Skeletal muscle cell (primary cell): ENCODE results near the gene ST6GALNAC3.
A peak's percentile ranks its signal among the peaks of the same experiment; 100 is the strongest.
"Not testable (repeated sequence)": the region's sequence is repeated elsewhere in the genome, so short reads cannot be mapped to it uniquely, and the experiment has no call there.

Experiments
- DNase-seq: peaks from one replicate; pipeline ENCODE4 v3.0.0-alpha.2; 2010; ENCODE audit warnings: low read depth
- H3K4me3 ChIP-seq: 2 replicates; pipeline ENCODE4 v1.5.1; 2011; ENCODE audit warnings: low read depth, mild to moderate bottlenecking, control low read depth, low read length, moderate library complexity

ST6GALNAC3 gene

GRCh38 chr1:76068953-76069561, 5.5 kb upstream of the ST6GALNAC3 start:
- no peak for DNase-seq
- H3K4me3 ChIP-seq = no peak overlapping the region

GRCh38 chr1:76070538-76070937, 4.0 kb upstream of the ST6GALNAC3 start:
- DNase-seq = no peak
- H3K4me3 ChIP-seq = no peak overlapping the region

DNA sequence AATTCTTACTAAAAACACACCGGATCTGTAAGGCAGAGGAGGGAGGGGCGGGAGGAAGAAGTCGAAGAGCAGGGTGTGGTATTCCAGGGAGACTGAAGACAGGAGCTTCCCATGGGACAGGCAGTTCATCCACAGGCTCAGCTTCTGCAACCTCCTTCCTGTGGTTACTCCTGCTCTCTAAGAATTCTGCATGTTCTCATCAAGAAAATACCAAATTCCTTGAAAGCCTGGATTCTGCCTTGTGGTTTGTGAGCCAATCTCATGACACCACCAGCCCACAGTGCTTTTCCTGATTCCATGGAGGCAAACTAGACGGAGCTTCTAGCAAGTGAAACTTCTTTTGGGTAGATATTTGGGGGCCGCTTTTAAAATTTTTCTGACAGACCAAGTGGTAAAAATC, 1.1 kb upstream of the ST6GALNAC3 start:
- DNase-seq = peak; percentile 76
- no peak overlapping the region for H3K4me3 ChIP-seq

GRCh38 chr1:76075188-76075489, 593 bp downstream of the ST6GALNAC3 start:
- no peak for DNase-seq
- peak overlapping the region; percentile 65 for H3K4me3 ChIP-seq

GRCh38 chr1:76075877-76076276, 1.3 kb downstream of the ST6GALNAC3 start:
- no peak overlapping the region for H3K4me3 ChIP-seq
- no peak for DNase-seq

GRCh38 chr1:76079475-76080227, 5.1 kb downstream of the ST6GALNAC3 start:
- no peak overlapping the region for H3K4me3 ChIP-seq
- no peak for DNase-seq

DNA sequence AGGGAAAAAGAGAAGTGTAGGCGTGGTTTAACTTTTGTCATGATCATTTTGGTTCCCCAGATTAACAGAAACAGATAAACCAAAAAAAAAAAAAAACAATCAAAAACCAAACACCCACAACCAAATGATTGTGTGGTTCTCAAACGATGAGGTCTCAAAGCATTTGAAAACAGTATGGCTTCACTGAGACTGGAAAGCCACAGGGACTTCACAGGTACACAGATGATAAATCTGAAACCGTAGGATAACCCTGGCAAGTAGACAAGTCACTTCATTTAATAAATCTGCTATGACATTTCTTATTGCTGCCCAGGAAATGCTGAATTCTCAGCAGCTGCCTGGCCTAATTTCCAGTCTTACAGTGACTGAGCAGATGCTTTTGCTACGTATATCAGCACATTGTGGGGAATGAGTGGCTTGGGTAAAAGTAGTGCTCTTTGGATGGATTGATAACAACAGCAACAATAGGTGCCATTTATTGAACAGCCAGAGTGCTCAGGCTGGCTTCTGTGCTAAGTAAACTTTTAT, 6.1 kb downstream of the ST6GALNAC3 start:
- H3K4me3 ChIP-seq = no peak overlapping the region

DNA sequence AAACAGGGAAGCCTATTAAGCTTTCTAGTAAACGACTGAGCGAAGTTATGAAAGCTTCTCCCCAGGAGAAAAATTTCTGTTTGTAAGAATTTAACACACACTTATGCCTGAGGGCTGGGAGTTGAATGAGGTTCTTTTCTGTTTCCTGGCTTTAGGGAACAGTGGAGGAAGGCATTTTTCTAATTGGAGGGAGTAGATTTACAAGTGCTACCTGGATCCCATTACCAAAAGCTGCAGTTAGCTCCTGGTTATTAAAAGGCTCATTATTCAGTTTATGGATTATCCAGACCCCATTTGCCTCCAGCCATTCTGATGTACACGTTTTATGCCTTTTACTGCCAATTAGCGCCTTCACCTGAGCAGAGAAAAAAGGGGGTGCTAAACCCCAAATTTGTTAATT, 7.5 kb downstream of the ST6GALNAC3 start:
- DNase-seq = no peak
- no peak overlapping the region for H3K4me3 ChIP-seq

More for the DNA sequence above, 6.1 kb downstream of the ST6GALNAC3 start:
- no peak for DNase-seq

- no peak overlapping the region for H3K4me3 ChIP-seq
These were observed 8.6 kb downstream of the ST6GALNAC3 start for GRCh38 chr1:76083189-76083588.

GRCh38 chr1:76084029-76084627, 9.6 kb downstream of the ST6GALNAC3 start:
- H3K4me3 ChIP-seq = no peak overlapping the region
- DNase-seq = no peak

More at GRCh38 chr1:76083189-76083588, 8.6 kb downstream of the ST6GALNAC3 start:
- DNase-seq = no peak

GRCh38 chr1:76084685-76085084, 10.1 kb downstream of the ST6GALNAC3 start:
- DNase-seq = no peak
- no peak overlapping the region for H3K4me3 ChIP-seq

GRCh38 chr1:76086109-76086508, 11.6 kb downstream of the ST6GALNAC3 start:
- no peak overlapping the region for H3K4me3 ChIP-seq
- DNase-seq = no peak

- no peak for DNase-seq
- H3K4me3 ChIP-seq = no peak overlapping the region
These were observed 12.1 kb downstream of the ST6GALNAC3 start for GRCh38 chr1:76086597-76086996.

- no peak for DNase-seq
- H3K4me3 ChIP-seq = no peak overlapping the region
These were observed 16.0 kb downstream of the ST6GALNAC3 start for GRCh38 chr1:76090283-76091203.

DNA sequence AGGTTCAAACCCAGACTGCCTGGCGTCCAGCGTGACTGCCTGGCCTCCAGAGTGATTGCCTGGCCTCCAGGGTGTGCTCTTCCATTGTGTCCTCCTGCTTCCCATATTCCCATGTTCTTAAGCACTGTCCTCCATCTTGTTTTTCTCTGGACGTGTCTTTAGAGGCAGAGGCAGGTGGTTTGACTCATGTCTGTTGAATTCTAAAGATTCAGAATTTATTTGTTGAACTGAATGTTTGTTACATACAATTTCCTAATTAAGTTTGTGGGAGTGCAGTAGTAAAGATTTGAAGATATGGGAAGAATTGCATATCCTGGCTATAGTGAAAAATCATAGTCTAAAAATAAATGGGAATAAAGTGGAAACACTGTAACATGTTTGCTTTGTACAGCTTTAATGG, 18.3 kb downstream of the ST6GALNAC3 start:
- no peak for DNase-seq
- no peak overlapping the region for H3K4me3 ChIP-seq

DNA sequence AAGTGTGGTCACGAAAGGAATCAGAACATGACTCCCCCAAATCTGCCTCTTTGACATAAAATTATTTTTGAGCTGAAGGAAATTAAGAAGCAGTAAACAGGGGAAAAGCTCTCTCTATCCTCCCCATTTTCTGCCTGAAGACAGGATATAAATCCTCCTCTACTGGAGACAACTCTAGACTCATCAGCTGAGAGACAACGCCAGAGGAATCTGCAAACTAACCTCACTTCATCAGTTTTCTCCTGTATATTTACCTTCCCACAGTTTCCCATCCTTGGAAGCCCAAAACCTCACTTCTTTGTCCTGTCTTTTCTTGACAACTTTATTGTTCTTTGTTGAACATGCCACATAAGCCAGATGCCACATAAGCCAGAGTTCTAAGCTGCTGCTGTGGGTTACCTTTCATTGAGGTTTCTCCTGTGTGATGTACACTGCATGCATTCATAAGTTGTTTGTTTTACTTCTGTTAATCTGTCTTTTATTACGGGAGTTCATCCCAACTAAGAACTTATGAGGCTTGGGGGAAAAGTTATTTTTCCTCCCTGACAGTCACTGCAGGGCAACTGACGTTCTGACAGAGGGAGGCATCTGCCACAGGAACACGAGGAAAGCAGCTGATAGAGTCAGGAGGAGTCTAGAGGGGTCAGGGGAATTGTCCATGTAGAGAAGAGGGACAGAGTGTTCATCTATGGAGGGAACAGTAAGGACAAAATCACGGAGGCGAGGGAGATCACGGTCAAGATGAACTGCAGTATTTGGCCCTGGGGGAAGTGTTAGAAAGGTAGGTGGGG, 19.2 kb downstream of the ST6GALNAC3 start:
- no peak for DNase-seq
- no peak overlapping the region for H3K4me3 ChIP-seq

DNA sequence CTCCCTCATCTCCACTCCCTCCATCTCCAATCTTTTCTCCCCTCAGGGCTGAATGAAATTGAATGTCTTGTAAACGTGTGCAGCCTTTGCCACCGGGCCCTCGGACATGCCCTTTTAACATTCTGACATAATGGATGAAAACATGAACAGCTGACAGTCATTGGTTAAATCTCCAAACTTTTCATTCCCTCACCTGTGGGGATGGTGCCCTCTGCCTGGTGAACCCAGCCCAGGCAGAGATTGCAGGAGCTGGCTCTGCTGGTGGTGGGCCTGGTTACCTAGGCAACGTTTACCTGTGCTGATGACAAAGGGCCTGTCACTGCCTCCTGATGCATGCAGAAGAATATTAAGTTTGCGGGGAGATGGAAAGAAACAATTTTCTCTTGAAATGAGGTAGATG, 21.3 kb downstream of the ST6GALNAC3 start:
- H3K4me3 ChIP-seq = no peak overlapping the region
- no peak for DNase-seq

DNA sequence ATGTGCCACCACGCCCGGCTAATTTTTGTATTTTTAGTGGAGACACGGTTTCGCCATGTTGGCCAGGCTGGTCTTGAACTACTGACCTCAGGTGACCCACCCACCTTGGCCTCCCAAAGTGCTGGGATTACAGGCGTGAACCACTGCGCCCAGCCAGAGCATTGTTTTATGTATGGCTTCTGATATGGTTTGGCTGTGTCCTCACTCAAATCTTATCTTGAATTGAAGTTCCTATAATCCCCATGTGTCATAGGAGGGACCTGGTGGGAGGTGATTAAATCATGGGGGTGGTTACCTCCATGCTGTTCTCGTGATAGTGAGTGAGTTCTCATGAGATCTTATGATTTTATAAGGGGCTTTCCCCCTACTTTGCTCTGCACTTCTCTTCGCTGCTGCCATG, 22.5 kb downstream of the ST6GALNAC3 start:
- H3K4me3 ChIP-seq, DNase-seq: not testable (repeated sequence)

DNA sequence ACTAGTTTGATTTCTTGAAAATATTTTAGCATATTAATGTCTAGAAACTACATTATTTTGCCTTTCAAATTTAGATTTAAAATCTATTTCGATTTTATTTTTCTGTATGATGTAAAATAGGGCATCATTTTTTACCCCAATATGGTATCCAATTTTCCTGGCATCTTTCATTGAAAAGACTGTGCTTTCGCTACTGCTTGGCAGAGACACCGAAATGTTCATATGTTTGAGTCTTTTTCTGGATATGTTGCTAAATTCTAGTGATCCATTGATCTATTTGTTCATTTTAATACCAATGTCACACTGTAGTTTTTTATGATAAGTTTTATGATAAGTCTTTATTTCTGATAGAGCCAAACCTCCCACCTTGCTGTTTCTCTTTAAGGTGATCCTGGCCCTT, 24.3 kb downstream of the ST6GALNAC3 start:
- H3K4me3 ChIP-seq = no peak overlapping the region
- DNase-seq = no peak
